Measurements from ENCODE around the gene ORAI3.

ORAI3 gene

DNA sequence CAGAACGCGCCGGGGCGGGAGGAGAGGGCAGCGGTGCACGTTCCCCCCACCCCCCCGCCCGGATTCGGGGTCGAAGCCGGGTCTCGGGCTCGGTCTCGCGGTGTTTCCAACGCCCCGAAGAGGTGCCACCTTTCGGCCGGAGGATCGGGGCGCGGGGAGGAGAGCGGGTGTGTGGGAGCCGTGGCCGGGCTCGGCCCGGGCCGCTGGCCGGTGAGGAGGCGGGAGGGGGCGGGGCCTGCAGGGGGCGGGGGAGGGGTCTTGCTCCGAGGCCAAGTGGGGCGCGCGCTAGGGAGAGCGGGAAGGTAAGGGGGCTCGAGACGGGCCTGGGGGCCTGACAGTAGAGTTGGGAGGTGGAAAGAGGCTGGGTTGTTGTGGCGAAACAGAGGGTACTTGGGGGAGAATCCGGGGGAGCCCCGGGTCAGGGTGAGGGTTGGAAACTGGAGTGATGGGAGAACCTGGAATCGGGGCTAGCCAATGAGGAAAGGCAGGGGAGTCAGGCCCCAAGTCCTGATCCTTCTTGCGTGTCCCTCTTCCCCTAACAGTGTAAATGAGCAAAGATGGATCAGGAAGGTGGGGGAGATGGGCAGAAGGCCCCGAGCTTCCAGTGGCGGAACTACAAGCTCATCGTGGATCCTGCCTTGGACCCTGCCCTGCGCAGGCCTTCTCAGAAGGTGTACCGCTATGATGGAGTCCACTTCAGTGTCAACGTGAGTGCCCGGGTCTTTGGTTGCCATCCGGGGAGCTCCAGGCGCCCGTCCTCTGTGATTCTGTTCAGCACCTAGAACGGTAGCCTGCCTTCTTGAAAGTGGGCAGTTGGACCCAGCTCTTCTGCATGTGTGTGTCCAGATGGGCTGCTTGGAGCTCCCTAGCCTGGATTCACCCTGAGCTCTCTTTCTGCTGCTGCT lies 9.6 kb downstream of the ORAI3 start (continued):
- TF ChIP-seq, protein P1, sequence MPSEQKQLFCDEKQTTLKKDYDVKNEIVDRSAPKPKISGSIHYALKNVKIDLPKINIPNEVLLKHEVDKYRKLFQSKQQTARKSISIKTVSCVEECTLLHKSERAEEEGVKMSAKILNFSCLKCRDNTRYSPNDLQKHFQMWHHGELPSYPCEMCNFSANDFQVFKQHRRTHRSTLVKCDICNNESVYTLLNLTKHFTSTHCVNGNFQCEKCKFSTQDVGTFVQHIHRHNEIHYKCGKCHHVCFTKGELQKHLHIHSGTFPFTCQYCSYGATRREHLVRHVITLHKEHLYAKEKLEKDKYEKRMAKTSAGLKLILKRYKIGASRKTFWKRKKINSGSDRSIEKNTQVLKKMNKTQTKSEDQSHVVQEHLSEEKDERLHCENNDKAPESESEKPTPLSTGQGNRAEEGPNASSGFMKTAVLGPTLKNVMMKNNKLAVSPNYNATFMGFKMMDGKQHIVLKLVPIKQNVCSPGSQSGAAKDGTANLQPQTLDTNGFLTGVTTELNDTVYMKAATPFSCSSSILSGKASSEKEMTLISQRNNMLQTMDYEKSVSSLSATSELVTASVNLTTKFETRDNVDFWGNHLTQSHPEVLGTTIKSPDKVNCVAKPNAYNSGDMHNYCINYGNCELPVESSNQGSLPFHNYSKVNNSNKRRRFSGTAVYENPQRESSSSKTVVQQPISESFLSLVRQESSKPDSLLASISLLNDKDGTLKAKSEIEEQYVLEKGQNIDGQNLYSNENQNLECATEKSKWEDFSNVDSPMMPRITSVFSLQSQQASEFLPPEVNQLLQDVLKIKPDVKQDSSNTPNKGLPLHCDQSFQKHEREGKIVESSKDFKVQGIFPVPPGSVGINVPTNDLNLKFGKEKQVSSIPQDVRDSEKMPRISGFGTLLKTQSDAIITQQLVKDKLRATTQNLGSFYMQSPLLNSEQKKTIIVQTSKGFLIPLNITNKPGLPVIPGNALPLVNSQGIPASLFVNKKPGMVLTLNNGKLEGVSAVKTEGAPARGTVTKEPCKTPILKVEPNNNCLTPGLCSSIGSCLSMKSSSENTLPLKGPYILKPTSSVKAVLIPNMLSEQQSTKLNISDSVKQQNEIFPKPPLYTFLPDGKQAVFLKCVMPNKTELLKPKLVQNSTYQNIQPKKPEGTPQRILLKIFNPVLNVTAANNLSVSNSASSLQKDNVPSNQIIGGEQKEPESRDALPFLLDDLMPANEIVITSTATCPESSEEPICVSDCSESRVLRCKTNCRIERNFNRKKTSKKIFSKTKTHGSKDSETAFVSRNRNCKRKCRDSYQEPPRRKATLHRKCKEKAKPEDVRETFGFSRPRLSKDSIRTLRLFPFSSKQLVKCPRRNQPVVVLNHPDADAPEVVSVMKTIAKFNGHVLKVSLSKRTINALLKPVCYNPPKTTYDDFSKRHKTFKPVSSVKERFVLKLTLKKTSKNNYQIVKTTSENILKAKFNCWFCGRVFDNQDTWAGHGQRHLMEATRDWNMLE (tag by site-specific recombination; conservative IDR thresholded peaks at IDR 0.05; ENCODE audit: low read depth), result no peak
- no peak for TF ChIP-seq ZSCAN30 (tag by site-specific recombination; IDR thresholded peaks at IDR 0.05)
- TF ChIP-seq, protein P2, sequence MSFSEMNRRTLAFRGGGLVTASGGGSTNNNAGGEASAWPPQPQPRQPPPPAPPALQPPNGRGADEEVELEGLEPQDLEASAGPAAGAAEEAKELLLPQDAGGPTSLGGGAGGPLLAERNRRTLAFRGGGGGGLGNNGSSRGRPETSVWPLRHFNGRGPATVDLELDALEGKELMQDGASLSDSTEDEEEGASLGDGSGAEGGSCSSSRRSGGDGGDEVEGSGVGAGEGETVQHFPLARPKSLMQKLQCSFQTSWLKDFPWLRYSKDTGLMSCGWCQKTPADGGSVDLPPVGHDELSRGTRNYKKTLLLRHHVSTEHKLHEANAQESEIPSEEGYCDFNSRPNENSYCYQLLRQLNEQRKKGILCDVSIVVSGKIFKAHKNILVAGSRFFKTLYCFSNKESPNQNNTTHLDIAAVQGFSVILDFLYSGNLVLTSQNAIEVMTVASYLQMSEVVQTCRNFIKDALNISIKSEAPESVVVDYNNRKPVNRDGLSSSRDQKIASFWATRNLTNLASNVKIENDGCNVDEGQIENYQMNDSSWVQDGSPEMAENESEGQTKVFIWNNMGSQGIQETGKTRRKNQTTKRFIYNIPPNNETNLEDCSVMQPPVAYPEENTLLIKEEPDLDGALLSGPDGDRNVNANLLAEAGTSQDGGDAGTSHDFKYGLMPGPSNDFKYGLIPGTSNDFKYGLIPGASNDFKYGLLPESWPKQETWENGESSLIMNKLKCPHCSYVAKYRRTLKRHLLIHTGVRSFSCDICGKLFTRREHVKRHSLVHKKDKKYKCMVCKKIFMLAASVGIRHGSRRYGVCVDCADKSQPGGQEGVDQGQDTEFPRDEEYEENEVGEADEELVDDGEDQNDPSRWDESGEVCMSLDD (tag by site-specific recombination; IDR thresholded peaks at IDR 0.05), result no peak
- TF ChIP-seq ZBTB1 (tag by site-specific recombination; IDR thresholded peaks at IDR 0.05), result no peak
- TF ChIP-seq ZNF416 (tag by site-specific recombination; IDR thresholded peaks at IDR 0.05), result no peak
- TF ChIP-seq, protein P3, sequence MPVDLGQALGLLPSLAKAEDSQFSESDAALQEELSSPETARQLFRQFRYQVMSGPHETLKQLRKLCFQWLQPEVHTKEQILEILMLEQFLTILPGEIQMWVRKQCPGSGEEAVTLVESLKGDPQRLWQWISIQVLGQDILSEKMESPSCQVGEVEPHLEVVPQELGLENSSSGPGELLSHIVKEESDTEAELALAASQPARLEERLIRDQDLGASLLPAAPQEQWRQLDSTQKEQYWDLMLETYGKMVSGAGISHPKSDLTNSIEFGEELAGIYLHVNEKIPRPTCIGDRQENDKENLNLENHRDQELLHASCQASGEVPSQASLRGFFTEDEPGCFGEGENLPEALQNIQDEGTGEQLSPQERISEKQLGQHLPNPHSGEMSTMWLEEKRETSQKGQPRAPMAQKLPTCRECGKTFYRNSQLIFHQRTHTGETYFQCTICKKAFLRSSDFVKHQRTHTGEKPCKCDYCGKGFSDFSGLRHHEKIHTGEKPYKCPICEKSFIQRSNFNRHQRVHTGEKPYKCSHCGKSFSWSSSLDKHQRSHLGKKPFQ (tag by site-specific recombination; IDR thresholded peaks at IDR 0.05), result no peak
- TF ChIP-seq, protein P4, sequence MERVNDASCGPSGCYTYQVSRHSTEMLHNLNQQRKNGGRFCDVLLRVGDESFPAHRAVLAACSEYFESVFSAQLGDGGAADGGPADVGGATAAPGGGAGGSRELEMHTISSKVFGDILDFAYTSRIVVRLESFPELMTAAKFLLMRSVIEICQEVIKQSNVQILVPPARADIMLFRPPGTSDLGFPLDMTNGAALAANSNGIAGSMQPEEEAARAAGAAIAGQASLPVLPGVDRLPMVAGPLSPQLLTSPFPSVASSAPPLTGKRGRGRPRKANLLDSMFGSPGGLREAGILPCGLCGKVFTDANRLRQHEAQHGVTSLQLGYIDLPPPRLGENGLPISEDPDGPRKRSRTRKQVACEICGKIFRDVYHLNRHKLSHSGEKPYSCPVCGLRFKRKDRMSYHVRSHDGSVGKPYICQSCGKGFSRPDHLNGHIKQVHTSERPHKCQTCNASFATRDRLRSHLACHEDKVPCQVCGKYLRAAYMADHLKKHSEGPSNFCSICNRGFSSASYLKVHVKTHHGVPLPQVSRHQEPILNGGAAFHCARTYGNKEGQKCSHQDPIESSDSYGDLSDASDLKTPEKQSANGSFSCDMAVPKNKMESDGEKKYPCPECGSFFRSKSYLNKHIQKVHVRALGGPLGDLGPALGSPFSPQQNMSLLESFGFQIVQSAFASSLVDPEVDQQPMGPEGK (tag by site-specific recombination; IDR thresholded peaks at IDR 0.05), result peak; percentile 60; the same call in 1 of the 2 replicates
- TF ChIP-seq ZNF366 (tag by site-specific recombination; conservative IDR thresholded peaks at IDR 0.05), result no peak
- TF ChIP-seq KLF9 (tag by site-specific recombination; IDR thresholded peaks at IDR 0.05; ENCODE audit: low read depth), result peak; percentile 72
- TF ChIP-seq, protein P5, sequence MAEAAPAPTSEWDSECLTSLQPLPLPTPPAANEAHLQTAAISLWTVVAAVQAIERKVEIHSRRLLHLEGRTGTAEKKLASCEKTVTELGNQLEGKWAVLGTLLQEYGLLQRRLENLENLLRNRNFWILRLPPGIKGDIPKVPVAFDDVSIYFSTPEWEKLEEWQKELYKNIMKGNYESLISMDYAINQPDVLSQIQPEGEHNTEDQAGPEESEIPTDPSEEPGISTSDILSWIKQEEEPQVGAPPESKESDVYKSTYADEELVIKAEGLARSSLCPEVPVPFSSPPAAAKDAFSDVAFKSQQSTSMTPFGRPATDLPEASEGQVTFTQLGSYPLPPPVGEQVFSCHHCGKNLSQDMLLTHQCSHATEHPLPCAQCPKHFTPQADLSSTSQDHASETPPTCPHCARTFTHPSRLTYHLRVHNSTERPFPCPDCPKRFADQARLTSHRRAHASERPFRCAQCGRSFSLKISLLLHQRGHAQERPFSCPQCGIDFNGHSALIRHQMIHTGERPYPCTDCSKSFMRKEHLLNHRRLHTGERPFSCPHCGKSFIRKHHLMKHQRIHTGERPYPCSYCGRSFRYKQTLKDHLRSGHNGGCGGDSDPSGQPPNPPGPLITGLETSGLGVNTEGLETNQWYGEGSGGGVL (tag by site-specific recombination; IDR thresholded peaks at IDR 0.05), result peak; percentile 76; the same call in 1 of the 2 replicates
- no peak for TF ChIP-seq ZNF274 (IDR thresholded peaks at IDR 0.05; ENCODE audit: low read length)
- no peak for TF ChIP-seq ZNF274 (tag by site-specific recombination; IDR thresholded peaks at IDR 0.05; ENCODE audit: borderline replicate concordance)
- 0 out of 2 replicates have a peak, but pooled peaks have one; percentile 13 for TF ChIP-seq EGR2 (tag by site-specific recombination; IDR thresholded peaks at IDR 0.05; ENCODE audit: low read depth)
- TF ChIP-seq BCL11A (tag by site-specific recombination; IDR thresholded peaks at IDR 0.05; ENCODE audit: low read depth), result no peak
- no peak for TF ChIP-seq ZFP41 (tag by site-specific recombination; IDR thresholded peaks at IDR 0.05; ENCODE audit: borderline replicate concordance)
- TF ChIP-seq ZNF768 (tag by site-specific recombination; IDR thresholded peaks at IDR 0.05), result no peak
- no peak for TF ChIP-seq ZNF701 (tag by site-specific recombination; IDR thresholded peaks at IDR 0.05)
- no peak for TF ChIP-seq ZNF792 (tag by site-specific recombination; IDR thresholded peaks at IDR 0.05)
- TF ChIP-seq, protein P6, sequence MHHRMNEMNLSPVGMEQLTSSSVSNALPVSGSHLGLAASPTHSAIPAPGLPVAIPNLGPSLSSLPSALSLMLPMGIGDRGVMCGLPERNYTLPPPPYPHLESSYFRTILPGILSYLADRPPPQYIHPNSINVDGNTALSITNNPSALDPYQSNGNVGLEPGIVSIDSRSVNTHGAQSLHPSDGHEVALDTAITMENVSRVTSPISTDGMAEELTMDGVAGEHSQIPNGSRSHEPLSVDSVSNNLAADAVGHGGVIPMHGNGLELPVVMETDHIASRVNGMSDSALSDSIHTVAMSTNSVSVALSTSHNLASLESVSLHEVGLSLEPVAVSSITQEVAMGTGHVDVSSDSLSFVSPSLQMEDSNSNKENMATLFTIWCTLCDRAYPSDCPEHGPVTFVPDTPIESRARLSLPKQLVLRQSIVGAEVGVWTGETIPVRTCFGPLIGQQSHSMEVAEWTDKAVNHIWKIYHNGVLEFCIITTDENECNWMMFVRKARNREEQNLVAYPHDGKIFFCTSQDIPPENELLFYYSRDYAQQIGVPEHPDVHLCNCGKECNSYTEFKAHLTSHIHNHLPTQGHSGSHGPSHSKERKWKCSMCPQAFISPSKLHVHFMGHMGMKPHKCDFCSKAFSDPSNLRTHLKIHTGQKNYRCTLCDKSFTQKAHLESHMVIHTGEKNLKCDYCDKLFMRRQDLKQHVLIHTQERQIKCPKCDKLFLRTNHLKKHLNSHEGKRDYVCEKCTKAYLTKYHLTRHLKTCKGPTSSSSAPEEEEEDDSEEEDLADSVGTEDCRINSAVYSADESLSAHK (tag by site-specific recombination; IDR thresholded peaks at IDR 0.05), result no peak
